GM21717 (cell line): Measurements from ENCODE around the gene CEACAM5.
"Not testable (repeated sequence)": the region's sequence is repeated elsewhere in the genome, so short reads cannot be mapped to it uniquely, and the experiment has no call there.

ENCODE experiments used
- ATAC-seq: cut with Tn5 transposase; IDR thresholded peaks from one replicate; pipeline ENCODE4 v1.9.1; 2021; ENCODE audit warnings: mild to moderate bottlenecking, moderate library complexity; ENCODE audit not compliant: unreplicated experiment

Gene CEACAM5

DNA sequence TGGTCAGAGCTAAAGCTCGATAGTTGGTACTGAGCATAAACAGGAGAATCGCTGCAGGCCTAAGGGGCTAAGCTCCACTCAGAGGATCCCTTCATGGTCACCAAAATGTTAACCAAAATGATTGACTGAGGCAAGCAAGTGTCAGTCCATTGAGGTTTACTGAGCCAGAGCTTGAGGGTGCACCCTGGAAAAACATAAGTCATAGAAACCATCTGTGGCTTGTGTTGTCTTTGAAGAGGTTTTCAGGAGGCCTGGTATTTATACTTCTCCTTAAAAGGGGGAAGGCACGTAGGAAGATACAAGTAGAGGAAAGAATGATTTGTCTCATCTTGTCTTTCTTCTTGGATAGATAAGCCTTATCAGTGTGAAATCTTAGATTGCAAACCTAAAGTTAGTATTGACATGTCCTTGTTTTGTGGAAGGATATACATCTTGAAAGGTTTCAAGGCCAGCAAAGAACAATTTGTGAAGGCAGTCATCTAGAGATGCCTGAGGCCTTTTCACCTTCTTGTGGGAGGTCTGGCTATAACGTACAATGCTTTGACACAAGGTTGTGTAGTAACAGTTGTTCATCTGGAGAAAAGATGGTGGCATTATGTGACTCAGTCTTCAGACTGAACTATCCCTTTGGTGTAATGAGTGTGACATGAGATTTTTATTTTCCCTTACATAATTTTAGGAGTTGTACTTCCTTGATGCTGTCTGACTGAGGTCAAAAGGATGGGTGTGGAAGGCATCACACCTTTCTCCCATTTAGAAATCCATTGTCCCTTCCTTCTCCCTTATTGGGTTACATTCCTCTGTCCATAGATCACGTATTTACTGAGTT, 32.2 kb downstream of the CEACAM5 start:
- ATAC-seq = no peak

DNA sequence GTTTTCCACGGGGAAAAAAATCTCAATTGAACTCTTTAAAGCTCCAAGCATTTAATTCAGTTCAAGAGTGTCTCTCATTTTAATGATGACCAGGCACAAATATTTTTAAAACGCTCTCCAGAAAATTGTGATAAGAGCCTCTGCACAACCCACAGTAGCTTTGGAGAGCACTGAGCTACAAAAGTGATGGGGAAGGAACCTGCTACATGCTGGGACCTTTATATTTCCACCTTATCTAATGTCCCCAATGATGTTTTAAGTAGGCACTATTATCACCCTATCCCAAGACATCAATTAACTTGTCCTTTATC, 32.8 kb downstream of the CEACAM5 start:
- ATAC-seq = no peak

DNA sequence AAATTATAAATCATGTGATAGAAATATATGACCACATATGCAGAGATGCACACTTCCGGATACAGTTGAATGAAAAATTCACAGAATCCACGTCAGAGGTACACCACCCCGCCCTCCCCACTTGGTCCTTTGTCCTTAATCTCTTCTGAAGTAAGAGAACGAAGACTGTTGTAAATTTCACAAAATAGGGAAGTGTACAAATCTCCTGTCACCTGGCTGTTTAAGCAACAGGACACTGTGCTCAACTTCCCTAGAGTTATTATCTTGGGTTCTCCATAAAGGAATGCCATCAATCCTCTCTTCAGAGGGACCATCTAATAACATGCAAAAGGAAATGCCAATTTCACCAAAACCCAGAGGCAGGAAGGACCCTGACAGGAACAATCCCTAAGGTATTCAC, 36.4 kb downstream of the CEACAM5 start:
- no peak for ATAC-seq

DNA sequence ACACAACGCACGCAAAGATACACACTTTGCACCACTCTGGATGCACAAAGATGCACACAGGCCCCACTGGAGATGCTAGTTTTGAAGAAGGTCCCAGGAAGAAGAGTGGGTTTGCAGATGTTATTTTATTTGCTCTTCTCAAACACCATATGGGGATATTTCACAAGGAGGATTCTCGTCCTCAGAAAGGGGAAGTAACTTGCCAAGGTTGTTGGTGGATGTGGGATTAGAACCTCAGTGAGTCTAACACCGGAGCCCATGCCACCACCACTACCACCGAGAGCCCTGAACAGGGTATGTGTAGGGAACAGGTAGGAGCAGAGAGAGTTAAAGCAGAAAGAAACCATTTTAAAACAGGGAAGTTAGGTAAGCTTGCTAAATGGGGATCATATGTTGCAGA, 37.3 kb downstream of the CEACAM5 start:
- ATAC-seq = no peak

DNA sequence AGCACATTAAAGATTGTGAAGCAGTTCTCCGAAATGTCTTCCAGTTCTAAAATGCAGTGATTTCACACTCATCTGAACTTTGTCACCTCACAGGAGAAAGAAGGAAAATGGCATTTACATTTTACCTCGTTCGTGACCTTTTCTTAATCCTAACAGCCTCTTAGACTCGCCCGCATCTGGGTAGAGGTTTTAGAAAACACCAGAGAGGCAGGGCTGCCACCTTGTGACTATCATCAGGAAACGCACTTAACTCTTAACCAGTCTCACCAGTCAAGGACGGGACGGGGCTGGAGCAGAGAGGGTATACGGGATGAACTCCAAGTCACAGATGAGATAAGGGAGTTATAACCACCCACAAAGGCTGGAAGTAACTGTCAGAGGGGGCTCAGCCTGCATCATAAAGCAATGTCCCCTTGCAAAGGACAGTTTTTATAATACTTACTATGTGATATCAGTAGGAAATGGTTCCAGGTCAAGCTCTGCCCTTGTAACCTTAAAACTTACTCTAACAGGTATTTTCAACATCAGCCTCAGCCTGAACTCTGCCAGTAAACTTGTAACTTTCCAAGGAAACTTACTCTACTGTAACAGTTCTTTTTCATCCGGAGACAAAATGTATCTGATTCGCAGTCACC, 38.3 kb downstream of the CEACAM5 start:
- no peak for ATAC-seq

DNA sequence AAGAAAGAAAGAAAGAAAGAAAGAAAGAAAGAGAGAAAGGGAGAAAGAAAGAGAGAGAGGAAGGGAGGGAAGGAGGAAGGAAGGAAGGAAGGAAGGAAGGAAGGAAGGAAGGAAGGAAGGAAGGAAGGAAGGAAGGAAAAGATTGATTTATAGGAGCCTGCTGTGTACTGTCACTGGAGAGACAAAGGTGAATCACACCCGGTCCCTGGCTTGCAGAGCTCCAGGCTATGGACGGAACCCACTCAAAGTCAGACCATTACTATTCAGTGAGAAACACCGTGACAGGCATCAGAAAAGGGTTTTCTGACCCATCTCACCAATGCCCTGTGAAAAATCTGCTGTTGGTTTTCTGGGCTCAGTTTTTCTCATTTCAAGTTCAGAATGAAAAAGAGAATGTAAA, 39.6 kb downstream of the CEACAM5 start:
- ATAC-seq = no peak

DNA sequence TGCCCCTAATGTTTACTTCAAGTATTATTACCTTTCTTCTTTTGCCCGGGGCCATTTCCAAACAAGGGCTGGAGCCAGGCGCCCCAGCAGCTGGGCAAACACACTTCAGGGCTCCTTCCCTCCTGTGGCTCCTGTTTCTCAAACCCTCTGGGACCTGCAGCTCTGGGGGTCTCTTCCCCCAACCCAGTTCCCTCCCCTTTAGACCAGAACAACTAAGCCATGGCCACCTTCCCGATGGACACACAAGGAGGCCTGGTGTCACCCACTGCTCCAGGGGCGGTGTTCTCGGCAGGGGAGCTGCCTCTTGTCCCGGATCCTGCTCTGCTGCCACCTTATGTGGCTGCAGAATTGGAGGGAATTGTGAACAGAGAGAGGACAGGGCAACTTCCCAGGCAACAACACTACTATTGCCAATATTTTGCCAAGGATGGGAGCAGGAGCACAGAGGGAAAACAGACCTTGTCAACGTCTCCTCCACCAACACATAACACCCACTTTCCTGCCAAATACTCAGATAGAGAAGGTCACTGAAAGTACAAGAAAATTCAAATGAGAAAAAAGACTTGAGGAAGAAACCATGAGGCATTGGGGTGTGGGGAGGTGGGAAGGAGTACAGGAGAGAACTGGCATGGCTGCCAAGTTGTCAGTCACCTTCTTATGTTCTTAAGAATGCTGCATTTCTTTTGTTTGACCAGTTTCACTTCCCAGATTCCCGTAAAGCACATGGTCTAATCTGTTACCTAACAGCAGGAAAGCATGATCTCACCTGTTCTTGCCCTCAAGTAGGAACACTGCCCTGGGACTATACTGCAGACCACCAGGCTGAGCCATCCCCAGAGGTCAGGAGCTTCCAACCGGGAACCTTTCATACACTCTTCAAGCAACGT, 42.1 kb downstream of the CEACAM5 start:
- not testable (repeated sequence) for ATAC-seq

DNA sequence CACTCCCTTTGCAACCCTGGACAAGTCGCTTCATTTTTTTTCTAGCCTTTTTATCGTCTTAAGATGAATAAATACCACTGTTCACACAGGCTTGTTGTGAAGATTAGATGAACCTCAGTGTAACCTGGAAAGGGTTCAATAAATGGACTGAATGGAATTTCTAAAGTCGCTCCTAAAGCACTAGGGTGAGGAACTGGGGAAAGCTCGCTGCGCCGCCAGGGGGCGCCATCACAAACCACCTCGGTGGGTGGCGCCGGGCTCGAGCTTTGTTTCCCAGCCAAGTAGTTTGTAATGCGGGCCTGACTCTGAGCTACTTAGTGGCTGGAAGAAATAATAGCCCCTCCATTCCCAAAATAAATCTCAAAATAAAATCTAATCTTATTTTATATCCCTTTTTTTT, 44.7 kb downstream of the CEACAM5 start:
- ATAC-seq = no peak

DNA sequence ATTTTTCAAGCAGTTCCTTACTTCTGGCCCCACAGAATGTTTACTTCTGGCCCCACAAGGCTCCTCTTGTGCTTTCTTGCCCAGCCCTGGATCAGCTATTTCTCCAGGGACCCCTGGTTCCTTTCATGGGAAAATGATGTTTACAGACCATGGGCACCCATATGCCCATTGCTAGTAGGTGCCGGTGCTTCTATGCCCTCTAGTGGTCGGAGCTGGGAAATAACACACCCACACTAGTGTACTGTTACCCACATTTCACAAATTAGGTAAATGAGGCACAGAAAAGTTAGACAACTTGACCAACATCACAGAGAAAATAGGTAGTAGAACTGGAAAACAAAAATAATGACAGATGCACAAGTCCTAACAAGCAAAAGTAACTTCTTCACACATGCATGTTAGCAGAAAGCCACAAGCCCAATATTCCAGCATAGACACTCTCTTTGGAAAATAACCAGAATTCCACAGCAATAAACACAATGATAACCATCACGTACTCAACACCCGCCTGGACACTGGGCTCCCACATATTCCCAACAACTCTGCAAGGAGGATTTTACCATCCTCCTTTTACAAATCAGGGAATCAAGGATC, 45.6 kb downstream of the CEACAM5 start:
- no peak for ATAC-seq

DNA sequence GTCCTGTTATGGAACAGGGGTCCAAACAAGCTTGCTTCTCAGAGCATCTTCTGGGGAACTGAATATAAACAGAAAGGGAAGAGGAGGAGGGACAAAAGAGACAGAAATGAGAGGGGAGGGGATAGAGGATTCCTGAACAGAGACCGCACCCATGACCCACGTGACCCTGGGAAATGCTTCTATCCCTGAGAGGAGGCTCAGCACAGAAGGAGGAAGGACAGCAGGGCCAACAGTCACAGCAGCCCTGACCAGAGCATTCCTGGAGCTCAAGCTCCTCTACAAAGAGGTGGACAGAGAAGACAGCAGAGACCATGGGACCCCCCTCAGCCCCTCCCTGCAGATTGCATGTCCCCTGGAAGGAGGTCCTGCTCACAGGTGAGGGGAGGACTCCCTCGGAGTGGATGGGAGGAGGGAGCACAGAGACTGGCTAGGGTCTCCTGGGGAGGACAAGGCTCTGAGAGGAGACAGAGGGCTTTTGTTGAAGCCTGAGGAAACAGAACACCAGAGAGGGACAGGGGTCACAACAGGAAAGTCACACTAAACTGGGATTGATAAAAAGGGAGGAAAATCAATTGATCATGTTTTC, 47.0 kb downstream of the CEACAM5 start, which contains the start of gene CEACAM6:
Gene CEACAM6 (plus strand): TSS at position 203 of the 586 bp plus-strand sequence. CDS start 109 bp downstream, at position 312.
- ATAC-seq = no peak

DNA sequence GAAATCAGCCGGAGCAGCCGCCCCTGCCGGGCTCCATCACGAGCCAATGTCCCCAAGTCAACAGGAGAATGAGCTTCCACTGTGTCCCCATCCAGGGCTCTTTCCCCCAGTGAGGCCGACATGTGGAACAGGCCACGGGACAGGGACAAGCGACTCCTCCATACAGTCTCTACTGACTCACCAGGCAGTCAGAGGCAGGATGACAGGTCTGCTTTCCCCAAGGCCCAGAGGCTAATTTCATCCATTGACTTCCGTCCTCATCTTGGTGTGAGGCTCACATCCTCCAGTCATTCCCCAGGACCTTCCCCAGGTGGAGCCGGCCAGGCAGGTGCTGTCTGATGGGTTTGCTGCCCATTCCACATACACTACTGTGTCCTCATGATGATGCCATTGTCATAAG, 50.4 kb downstream of the CEACAM5 start:
- no peak for ATAC-seq

DNA sequence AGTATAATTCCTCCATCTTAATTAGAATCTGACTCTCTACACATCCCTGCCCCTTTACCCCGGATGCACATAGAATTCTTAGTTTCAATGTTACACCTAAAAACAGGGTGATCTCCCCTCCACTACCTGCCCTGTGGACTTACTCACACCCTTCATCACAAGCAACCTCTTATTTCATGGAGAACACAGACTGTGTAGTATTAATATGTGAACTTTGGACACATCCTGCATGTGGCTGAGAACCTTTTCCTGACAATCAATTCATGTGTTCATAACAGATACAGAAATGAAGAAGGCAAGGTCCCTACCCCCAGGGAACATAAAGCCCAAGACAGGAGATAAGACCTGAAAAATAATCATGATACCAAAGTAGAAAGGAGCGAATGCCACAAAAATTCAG, 58.7 kb downstream of the CEACAM5 start:
- ATAC-seq = no peak

DNA sequence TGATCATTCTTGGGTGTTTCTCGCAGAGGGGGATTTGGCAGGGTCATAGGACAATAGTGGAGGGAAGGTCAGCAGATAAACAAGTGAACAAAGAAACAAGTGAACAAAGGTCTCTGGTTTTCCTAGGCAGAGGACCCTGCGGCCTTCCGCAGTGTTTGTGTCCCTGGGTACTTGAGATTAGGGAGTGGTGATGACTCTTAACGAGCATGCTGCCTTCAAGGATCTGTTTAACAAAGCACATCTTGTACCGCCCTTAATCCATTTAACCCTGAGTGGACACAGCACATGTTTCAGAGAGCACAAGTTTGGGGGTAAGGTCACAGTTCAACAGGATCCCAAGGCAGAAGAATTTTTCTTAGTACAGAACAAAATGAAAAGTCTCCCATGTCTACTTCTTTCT, 59.7 kb downstream of the CEACAM5 start:
- ATAC-seq = not testable (repeated sequence)

DNA sequence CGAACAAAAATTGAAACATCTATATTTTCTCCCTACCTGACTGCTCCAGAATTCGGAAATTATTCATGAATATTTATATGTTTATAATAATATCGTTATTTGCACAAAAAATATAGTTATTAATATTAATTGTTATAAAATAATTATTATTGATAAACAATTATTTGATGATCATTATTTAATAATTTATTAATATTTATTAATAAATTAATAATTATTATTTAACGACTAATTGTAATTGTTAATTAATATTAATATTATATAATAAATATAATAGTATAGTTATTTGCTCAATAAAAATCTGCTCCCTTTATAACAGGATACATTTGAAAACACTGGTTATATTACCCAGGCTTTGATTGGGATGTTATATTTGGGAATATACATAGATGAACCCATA, 61.2 kb downstream of the CEACAM5 start:
- ATAC-seq = no peak

DNA sequence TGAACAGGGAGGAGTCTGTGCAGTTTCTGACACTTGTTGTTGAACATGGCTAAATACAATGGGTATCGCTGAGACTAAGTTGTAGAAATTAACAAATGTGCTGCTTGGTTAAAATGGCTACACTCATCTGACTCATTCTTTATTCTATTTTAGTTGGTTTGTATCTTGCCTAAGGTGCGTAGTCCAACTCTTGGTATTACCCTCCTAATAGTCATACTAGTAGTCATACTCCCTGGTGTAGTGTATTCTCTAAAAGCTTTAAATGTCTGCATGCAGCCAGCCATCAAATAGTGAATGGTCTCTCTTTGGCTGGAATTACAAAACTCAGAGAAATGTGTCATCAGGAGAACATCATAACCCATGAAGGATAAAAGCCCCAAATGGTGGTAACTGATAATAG, 63.0 kb downstream of the CEACAM5 start:
- no peak for ATAC-seq

DNA sequence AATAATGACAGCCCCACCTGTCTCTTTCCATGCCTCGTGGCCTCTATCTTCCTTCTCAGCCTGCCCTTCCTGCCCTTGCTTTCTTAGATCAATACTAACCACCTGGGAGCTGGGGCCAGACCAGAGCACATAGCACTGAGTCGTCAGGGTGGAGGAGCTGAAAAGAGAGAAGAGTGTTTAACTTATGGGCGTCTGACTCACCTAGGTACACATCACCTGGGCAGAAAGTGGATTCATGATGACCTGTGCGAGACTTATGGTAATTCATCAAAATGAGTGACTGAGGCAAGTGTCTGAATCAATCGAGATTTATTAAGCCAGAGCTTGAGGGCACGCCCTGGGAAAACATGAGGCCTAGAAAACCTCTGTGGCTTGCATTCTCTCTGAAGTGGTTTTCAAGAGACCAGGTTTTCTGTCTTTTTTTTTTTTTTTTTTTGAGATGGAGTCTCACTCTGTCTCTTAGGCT, 66.1 kb downstream of the CEACAM5 start:
- ATAC-seq = no peak

DNA sequence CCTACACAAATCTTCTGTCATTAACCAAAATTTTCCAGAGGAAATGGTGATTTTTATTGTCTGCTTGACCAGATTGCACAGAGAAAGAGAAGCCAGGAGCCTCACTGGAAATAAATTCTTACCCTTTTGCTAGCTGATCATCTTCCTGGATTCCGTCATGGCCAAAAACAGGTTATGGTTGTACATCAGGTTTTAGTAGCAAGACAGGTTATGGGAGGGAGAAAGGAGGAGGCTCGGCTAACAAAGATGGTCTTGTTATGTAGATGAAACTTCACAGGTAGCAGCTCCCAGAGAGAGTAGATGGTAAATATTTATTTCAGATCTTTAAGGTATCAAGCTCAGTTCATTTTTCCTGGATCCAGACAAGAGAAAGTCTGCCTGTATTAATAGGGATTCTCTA, 68.3 kb downstream of the CEACAM5 start:
- no peak for ATAC-seq
